Epithelial cell of proximal tubule (primary cell): ENCODE data around the gene PLCB1. TPM values are rescaled to one million over a fixed set of nuclear protein-coding genes. Genes with fewer than 3 reads are reported as not detected.
A peak's percentile ranks its signal among the peaks of the same experiment; 100 is the strongest.
"Not testable (repeated sequence)": the region's sequence is repeated elsewhere in the genome, so short reads cannot be mapped to it uniquely, and the experiment has no call there.

Experiments
- DNase-seq: peaks from one replicate; pipeline ENCODE4 v3.0.0-alpha.2; 2011; ENCODE audit warnings: low read depth
- H3K4me3 ChIP-seq: 2 replicates; pipeline ENCODE4 v1.5.1; 2011; ENCODE audit warnings: low read depth, mild to moderate bottlenecking, low read length
- total RNA-seq: library from RNA; depleted of rRNA; stranded (reverse); fragments of >200 nt; gene quantifications from 2 replicates; pipeline ENCODE4 v1.2.3, GENCODE V29; 2015
- TF ChIP-seq, protein P1 (sequence below): conservative IDR thresholded peaks from 2 replicates; pipeline ENCODE4 v1.5.1; 2012; ENCODE audit warnings: low read depth, mild to moderate bottlenecking, low read length

Gene PLCB1
- total RNA-seq, 1 donor from 2014 or later = 2.2 TPM

DNA sequence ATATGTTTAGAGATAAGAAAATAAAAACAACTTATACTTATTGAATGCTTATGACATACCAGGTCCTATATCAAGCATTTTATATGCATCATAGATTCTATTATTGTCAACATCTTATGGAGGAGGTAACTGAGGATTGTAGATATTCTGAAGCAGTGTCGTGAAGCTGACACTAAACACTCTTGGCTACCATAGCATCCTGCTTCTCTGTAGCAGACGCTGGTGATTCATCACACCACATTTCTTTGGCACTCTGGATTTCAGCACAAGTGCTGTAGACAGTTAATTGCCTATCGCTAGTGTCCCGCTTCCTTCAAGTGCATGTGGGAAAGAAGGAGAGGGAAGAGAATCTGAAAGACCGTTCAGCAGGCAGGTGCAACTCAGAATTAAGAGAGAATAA is 317.1 kb downstream of the PLCB1 start:
- H3K4me3 ChIP-seq = no peak overlapping the region
- no peak for DNase-seq
- TF ChIP-seq, protein P1, sequence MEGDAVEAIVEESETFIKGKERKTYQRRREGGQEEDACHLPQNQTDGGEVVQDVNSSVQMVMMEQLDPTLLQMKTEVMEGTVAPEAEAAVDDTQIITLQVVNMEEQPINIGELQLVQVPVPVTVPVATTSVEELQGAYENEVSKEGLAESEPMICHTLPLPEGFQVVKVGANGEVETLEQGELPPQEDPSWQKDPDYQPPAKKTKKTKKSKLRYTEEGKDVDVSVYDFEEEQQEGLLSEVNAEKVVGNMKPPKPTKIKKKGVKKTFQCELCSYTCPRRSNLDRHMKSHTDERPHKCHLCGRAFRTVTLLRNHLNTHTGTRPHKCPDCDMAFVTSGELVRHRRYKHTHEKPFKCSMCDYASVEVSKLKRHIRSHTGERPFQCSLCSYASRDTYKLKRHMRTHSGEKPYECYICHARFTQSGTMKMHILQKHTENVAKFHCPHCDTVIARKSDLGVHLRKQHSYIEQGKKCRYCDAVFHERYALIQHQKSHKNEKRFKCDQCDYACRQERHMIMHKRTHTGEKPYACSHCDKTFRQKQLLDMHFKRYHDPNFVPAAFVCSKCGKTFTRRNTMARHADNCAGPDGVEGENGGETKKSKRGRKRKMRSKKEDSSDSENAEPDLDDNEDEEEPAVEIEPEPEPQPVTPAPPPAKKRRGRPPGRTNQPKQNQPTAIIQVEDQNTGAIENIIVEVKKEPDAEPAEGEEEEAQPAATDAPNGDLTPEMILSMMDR = no peak

DNA sequence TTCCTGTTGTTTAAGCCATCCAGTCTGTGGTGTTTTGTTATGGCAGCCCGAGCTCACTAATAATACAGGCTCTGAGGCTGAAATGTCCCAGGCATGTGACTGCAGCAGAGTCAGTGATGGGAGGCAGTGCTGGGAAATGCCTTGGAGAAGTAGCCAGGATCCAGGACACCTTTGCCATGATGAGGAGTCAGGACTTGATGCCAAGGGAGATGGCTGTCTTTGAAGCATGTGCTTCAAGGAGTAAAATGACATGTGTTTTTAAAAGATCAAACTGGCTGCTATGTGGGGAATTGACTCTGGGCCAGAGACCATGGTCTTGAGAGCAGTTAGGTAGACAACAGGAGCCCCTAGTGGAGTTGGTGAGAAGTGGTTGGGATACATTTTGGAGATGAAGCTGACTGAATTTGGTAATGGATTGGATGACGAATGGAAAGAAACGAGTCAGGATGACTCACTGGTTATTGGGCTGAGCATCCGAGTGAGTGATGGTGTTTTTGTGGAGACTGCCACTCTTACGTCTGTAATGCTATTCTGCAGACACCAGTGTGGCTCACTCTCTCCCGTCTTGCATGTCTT is 322.2 kb downstream of the PLCB1 start:
- no peak overlapping the region for H3K4me3 ChIP-seq
- TF ChIP-seq, protein P1 = peak; percentile 70
- peak; percentile 66 for DNase-seq

DNA sequence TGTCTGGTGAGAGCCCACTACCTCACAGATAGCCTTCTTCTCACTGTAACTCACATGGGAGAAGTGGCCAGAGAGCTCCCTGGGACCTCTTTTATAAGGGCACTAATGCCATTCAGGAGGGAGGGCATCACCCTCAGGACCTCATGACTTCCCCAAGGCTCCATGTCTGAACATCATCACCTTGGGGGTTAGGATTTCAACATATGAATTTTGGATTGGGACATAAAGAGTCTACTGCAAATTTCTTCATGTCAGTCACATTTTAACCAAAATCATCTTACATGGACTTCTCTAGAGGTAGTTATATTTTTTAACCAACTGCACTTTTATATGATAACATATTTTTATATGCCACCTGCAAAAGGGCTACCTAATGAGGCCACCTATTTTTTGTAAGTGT is 324.7 kb downstream of the PLCB1 start:
- no peak for DNase-seq
- TF ChIP-seq, protein P1 = no peak
- H3K4me3 ChIP-seq = no peak overlapping the region

DNA sequence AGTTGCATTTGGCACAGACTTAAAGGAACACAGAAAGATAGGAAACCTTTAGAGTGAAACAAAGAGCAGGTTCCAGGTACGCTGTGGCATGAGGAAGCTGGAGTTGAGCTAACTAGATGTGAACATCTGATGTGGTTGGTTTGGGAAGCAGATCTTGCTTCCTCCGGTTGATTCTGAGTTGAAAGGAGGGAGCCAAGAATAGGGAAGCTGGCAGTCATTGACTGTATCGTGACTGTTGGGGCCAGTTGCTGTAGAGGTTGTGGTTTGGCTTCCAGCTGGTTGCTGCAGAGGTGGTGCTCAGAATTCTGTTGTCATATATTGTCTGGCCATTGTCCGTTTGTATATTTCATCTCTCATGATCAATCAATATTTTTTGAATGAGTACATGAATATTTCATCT is 325.9 kb downstream of the PLCB1 start:
- no peak for DNase-seq
- no peak overlapping the region for H3K4me3 ChIP-seq
- TF ChIP-seq, protein P1 = no peak

DNA sequence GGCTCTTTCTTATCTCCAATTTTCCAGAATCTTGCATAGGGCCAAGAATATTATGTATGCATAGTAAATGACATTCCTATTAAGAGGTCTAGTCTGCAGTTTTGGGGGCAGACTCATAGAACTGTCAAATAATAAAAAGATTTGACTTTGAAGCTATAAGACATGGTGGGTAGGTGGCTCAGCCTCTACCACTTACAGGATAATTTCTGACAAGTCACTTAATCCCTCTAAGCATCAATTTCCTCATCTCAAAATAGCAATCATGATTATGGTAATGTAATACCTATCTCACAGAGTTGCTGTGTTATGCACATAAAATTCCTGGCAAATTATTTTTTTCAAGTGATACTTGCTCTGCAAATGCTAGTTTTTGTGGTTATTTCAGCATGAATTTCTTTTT is 329.1 kb downstream of the PLCB1 start:
- TF ChIP-seq, protein P1 = no peak
- no peak for DNase-seq
- H3K4me3 ChIP-seq = no peak overlapping the region

DNA sequence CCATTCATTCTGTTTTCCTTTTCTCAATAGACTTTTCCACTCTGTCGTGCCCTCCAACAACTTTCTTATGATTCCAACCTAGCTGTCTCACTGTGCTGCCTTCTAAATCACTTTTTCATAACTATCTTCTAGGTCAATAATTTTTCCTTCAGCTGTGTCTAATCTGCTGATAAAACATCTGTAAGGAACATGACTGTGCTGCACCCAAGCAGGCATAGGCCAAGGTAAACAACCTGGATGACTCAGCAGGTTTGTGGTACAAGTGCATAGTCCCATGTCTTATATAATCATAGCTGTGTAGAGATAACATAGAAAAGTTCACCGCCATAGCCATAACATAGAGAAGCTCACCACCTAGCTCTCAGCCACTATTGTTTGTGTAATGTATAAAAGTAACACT is 332.3 kb downstream of the PLCB1 start:
- H3K4me3 ChIP-seq = no peak overlapping the region
- DNase-seq = no peak
- TF ChIP-seq, protein P1 = no peak

DNA sequence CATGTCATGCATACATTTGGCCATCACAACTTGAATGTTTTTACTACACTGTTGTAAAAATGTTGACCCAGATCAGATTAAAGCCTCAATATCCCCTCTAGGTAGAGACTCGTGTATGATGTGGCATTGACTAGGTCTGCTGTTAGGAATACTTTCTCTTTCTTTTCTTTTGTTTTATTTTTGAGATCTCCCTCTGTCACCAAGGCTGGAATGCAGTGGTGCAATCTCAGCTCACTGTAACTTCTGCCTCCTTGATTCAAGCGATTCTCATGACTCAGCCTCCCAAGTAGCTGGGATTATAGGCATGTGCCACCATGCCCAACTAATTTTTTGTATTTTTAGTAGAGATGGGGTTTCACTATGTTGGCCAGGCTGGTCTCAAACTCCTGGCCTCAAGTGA is 334.7 kb downstream of the PLCB1 start:
- not testable (repeated sequence) for DNase-seq

More for the DNA sequence above, 334.7 kb downstream of the PLCB1 start:
- H3K4me3 ChIP-seq = not testable (repeated sequence)
